SK-N-SH (cell line): Measurements from ENCODE around the gene AGPAT3. TPM values are rescaled to one million over a fixed set of nuclear protein-coding genes. Genes with fewer than 3 reads are reported as not detected.

ENCODE experiments used
- CTCF ChIA-PET: fragments of 300-600, 350-600 bp; formaldehyde crosslinking; extraction: SDS; loops from one replicate; lab custom pipeline; 2021; lab: Yijun Ruan, JAX
- POLR2A ChIA-PET: fragments of 350-600 bp; sonication (Branson Sonifier 250); formaldehyde crosslinking; extraction: SDS; loops from one replicate; lab custom pipeline; 2020; ENCODE audit warnings: antibody characterized with exemption, inconsistent platforms; lab: Yijun Ruan, JAX
- DNase-seq: peaks from one replicate; pipeline ENCODE4 v3.0.0; 2012
- H2AFZ ChIP-seq: fragments of 200-600 bp; sonication (generic); 2 replicates; pipeline ENCODE4 v1.8.1; 2016; ENCODE audit warnings: antibody characterized with exemption, mild to moderate bottlenecking, low read depth
- H3F3A ChIP-seq: fragments of 200-600 bp; sonication (generic); replicated peaks from 2 replicates; pipeline ENCODE3; 2016; ENCODE audit warnings: antibody characterized with exemption, mild to moderate bottlenecking; ENCODE audit not compliant: insufficient read depth
- H3K27ac ChIP-seq, 2 experiments: fragments of 200-500 bp in 1 of 2; fragments of 200-600 bp in 1 of 2; sonication (Bioruptor generic) in 1 of 2; sonication (generic), shearing (Covaris generic) in 1 of 2; 2 replicates each; pipeline versions ENCODE4 v1.5.1 to v1.6.1; 2014 to 2016; ENCODE audit warnings: low read depth in 2 of 2, inconsistent platforms in 1 of 2, low read length in 1 of 2, mild to moderate bottlenecking in 1 of 2, mixed read lengths in 1 of 2
- H3K27me3 ChIP-seq: fragments of 200-600 bp; sonication (generic), shearing (Covaris generic); 2 replicates; pipeline ENCODE4 v1.6.1; 2016; ENCODE audit warnings: mixed run types; ENCODE audit not compliant: insufficient read depth
- H3K36me3 ChIP-seq, 2 experiments: fragments of 200-500 bp in 1 of 2; fragments of 200-600 bp in 1 of 2; sonication (Bioruptor generic) in 1 of 2; sonication (generic) in 1 of 2; replicated peaks in 1 of 2; 2 replicates each; pipeline versions ENCODE3 to v1.5.1; 2014 to 2016; ENCODE audit warnings: low read length in 1 of 2, mild to moderate bottlenecking in 1 of 2; ENCODE audit not compliant: insufficient read depth in 2 of 2, control insufficient read depth in 1 of 2
- H3K4me1 ChIP-seq, 2 experiments: fragments of 200-500 bp in 1 of 2; fragments of 200-600 bp in 1 of 2; sonication (Bioruptor generic) in 1 of 2; sonication (generic), shearing (Covaris generic) in 1 of 2; 2 replicates each; pipeline versions ENCODE4 v1.5.1 to v1.6.1; 2014 to 2016; ENCODE audit warnings: low read depth in 1 of 2, low read length in 1 of 2, mixed run types in 1 of 2; ENCODE audit not compliant: insufficient read depth in 2 of 2, control insufficient read depth in 1 of 2
- H3K4me2 ChIP-seq: fragments of 200-600 bp; sonication (generic), shearing (Covaris generic); 2 replicates; pipeline ENCODE4 v1.6.1; 2017; ENCODE audit warnings: mixed run types
- H3K4me3 ChIP-seq, 2 experiments: fragments of 200-500 bp in 1 of 2; fragments of 200-600 bp in 1 of 2; sonication (Bioruptor generic) in 1 of 2; sonication (generic), shearing (Covaris generic) in 1 of 2; 2 replicates each; pipeline versions ENCODE4 v1.5.1 to v1.8.1; 2014 to 2016; ENCODE audit warnings: low read depth in 2 of 2, inconsistent platforms in 1 of 2, low read length in 1 of 2, mild to moderate bottlenecking in 1 of 2, mixed read lengths in 1 of 2, moderate library complexity in 1 of 2
- H3K79me2 ChIP-seq: fragments of 200-600 bp; sonication (generic); 2 replicates; pipeline ENCODE4 v1.8.1; 2017; ENCODE audit warnings: mild to moderate bottlenecking; ENCODE audit not compliant: insufficient read depth
- H3K9ac ChIP-seq: fragments of 200-600 bp; sonication (generic); 2 replicates; pipeline ENCODE4 v1.6.1; 2017; ENCODE audit warnings: mixed run types
- H3K9me2 ChIP-seq: fragments of 200-600 bp; sonication (generic); 2 replicates; pipeline ENCODE4 v1.6.1; 2017; ENCODE audit warnings: mixed run types
- H3K9me3 ChIP-seq: fragments of 200-600 bp; sonication (generic); 2 replicates; pipeline ENCODE4 v1.6.1; 2017; ENCODE audit warnings: mixed run types, mild to moderate bottlenecking, moderate library complexity
- H4K20me1 ChIP-seq: fragments of 200-600 bp; sonication (generic); 2 replicates; pipeline ENCODE4 v1.6.1; 2017; ENCODE audit warnings: mild to moderate bottlenecking, mixed run types; ENCODE audit not compliant: insufficient read depth
- CHD2 ChIP-seq: fragments of 150-350 bp; IDR thresholded peaks from 2 replicates; pipeline ENCODE4 v1.6.1; 2018; ENCODE audit warnings: low read length; ENCODE audit not compliant: partially characterized antibody
- EP300 ChIP-seq, 2 experiments: IDR thresholded peaks; 2 replicates each; pipeline versions ENCODE4 v1.4.0 to v1.6.1; 2012; ENCODE audit warnings: borderline replicate concordance in 1 of 2, low read depth in 1 of 2, low read length in 1 of 2
- EZH2phosphoT487 ChIP-seq: fragments of 200-600 bp; sonication (generic); IDR thresholded peaks from 2 replicates; pipeline ENCODE4 v1.6.1; 2017; ENCODE audit warnings: low read depth, mixed run types, mild to moderate bottlenecking, antibody characterized with exemption, moderate library complexity, borderline replicate concordance
- FOXJ3 ChIP-seq: sonication (generic); formaldehyde crosslinking; IDR thresholded peaks from 2 replicates; pipeline ENCODE4 v1.5.1; 2020; ENCODE audit warnings: mild to moderate bottlenecking, missing genetic modification reagents
- FOXM1 ChIP-seq: IDR thresholded peaks from 2 replicates; pipeline ENCODE4 v1.4.0; 2012; ENCODE audit warnings: low read depth, mild to moderate bottlenecking
- GABPA ChIP-seq: IDR thresholded peaks from 2 replicates; pipeline ENCODE4 v1.4.0; 2012; ENCODE audit warnings: low read depth, mild to moderate bottlenecking
- GATA2 ChIP-seq: sonication (generic); formaldehyde crosslinking; IDR thresholded peaks from 2 replicates; pipeline ENCODE4 v1.5.0; 2020; ENCODE audit warnings: mild to moderate bottlenecking, missing genetic modification reagents
- IRF3 ChIP-seq: fragments of 150-350 bp; IDR thresholded peaks from 2 replicates; pipeline ENCODE4 v1.6.1; 2016; ENCODE audit warnings: mild to moderate bottlenecking, low read depth, low read length
- MEF2A ChIP-seq: IDR thresholded peaks from 2 replicates; pipeline ENCODE4 v1.4.0; 2012; ENCODE audit warnings: low read depth, borderline replicate concordance
- NRF1 ChIP-seq: IDR thresholded peaks from 2 replicates; pipeline ENCODE4 v1.6.1; 2012; ENCODE audit warnings: low read depth, mild to moderate bottlenecking, low read length
- POLR2AphosphoS5 ChIP-seq: IDR thresholded peaks from 2 replicates; pipeline ENCODE4 v1.6.1; 2012; ENCODE audit warnings: low read depth, low read length
- RAD21 ChIP-seq: IDR thresholded peaks from 2 replicates; pipeline ENCODE4 v1.6.1; 2012; ENCODE audit warnings: mild to moderate bottlenecking, low read length
- RFX5 ChIP-seq: IDR thresholded peaks from 2 replicates; pipeline ENCODE4 v1.6.1; 2012; ENCODE audit warnings: mild to moderate bottlenecking, improper control_type of control experiment, low read length
- RXRA ChIP-seq: IDR thresholded peaks from 2 replicates; pipeline ENCODE4 v1.4.0; 2012; ENCODE audit warnings: low read depth, mild to moderate bottlenecking, borderline replicate concordance
- SIN3A ChIP-seq: IDR thresholded peaks from 2 replicates; pipeline ENCODE4 v1.6.1; 2012; ENCODE audit warnings: low read depth, mild to moderate bottlenecking, low read length, moderate library complexity, borderline replicate concordance
- SMC3 ChIP-seq: IDR thresholded peaks from 2 replicates; pipeline ENCODE4 v1.6.1; 2012; ENCODE audit warnings: low read depth, low read length, improper control_type of control experiment
- TAF1 ChIP-seq: IDR thresholded peaks from 2 replicates; pipeline ENCODE4 v1.6.1; 2012; ENCODE audit warnings: low read depth, mild to moderate bottlenecking, low read length, moderate library complexity, borderline replicate concordance
- TCF12 ChIP-seq: IDR thresholded peaks from 2 replicates; pipeline ENCODE4 v1.4.0; 2012
- USF1 ChIP-seq: IDR thresholded peaks from 2 replicates; pipeline ENCODE4 v1.4.0; 2012; ENCODE audit warnings: low read depth, borderline replicate concordance
- YY1 ChIP-seq: IDR thresholded peaks from 2 replicates; pipeline ENCODE4 v1.4.0; 2012; ENCODE audit warnings: low read depth, mild to moderate bottlenecking
- WGBS: methylation state at CpG from one replicate; pipeline ENCODE4 v1.1.6; 2017; ENCODE audit warnings: low lambda C conversion rate; 5-methylcytosine and 5-hydroxymethylcytosine counted together
- polyA plus RNA-seq, 3 experiments: library from polyadenylated mRNA; depleted of rRNA; stranded (reverse); fragments of >200 nt; gene quantifications; 2 replicates each; pipeline ENCODE4 v1.2.3, GENCODE V29; 2012
- TF ChIP-seq, protein P1 (sequence below): IDR thresholded peaks from 2 replicates; pipeline ENCODE4 v1.4.0; 2012; ENCODE audit warnings: low read depth

Gene AGPAT3
- polyA plus RNA-seq, 1 of the 3 experiments (the other 2 are of a cell fraction), result 35.3 TPM

- Histone ChIP-seq H3K9me2 (no peaks in the 10 kb centered on the region), H3K27me3 (no peaks in the 10 kb centered on the region), H3K79me2 (no peaks in the 10 kb centered on the region), H3K4me2 (no peak overlapping the region), H4K20me1 (no peaks in the 10 kb centered on the region), H3K9me3 (no peaks in the 10 kb centered on the region), H3K4me1 (no peaks in the 10 kb centered on the region), H3K9ac (no peak overlapping the region), H3K36me3 (peaks cover 15 to 41% of the 10 kb centered on the region in 2 experiments), H2AFZ (no peak overlapping the region), H3F3A (peaks cover 6% of the 10 kb centered on the region), H3K4me3 (no peak overlapping the region), H3K27ac (no peak overlapping the region)
- TF ChIP-seq SMC3, result no peak
- no peak for TF ChIP-seq MEF2A
- DNase-seq, result peak; percentile 33
- CTCF ChIA-PET, result interaction anchor here (1.4 kb wide), 1 partner anchor 171 kb away, joined by 3 read pairs; no protein-coding TSS in a partner anchor
- 96% methylated on average over 25 of the region's 32 CpGs for WGBS
- POLR2A ChIA-PET, result interaction anchor here (1.2 kb wide), 1 partner anchor 29 kb away, joined by 4 read pairs; the partner anchor contains the start of gene TRAPPC10
These were observed 117.6 kb downstream of the AGPAT3 start for GRCh38 chr21:43982489-43983078.

- Histone ChIP-seq H4K20me1 (no peaks in the 10 kb centered on the region), H3K9me3 (no peaks in the 10 kb centered on the region), H3K79me2 (no peaks in the 10 kb centered on the region), H3K9ac (no peak overlapping the region), H2AFZ (no peak overlapping the region), H3F3A (peaks cover 6% of the 10 kb centered on the region), H3K4me1 (no peaks in the 10 kb centered on the region), H3K4me3 (no peak overlapping the region), H3K4me2 (no peak overlapping the region), H3K27ac (no peak overlapping the region), H3K9me2 (no peaks in the 10 kb centered on the region), H3K27me3 (no peaks in the 10 kb centered on the region), H3K36me3 (peaks cover 9 to 41% of the 10 kb centered on the region in 2 experiments)
- ChIA-PET POLR2A (interaction anchor here (1.2 kb wide), 1 partner anchor 28 kb away, joined by 4 read pairs; the partner anchor contains the start of gene TRAPPC10), CTCF (interaction anchor here (1.4 kb wide), 1 partner anchor 172 kb away, joined by 3 read pairs; no protein-coding TSS in a partner anchor)
- WGBS, result 95% methylated on average over 17 of the region's 17 CpGs
- peak; percentile 19 for DNase-seq
- no peak for TF ChIP-seq CHD2
- TF ChIP-seq EP300 (IDR thresholded peaks at IDR 0.05; ENCODE audit: borderline replicate concordance in 1 of 2, low read depth in 1 of 2, low read length in 1 of 2), result no peak
- TF ChIP-seq TCF12, result no peak
- no peak for TF ChIP-seq NRF1
- no peak for TF ChIP-seq USF1
- TF ChIP-seq RFX5, result no peak
- TF ChIP-seq MEF2A, result no peak
- TF ChIP-seq FOXM1, result no peak
- TF ChIP-seq RAD21, result no peak
- TF ChIP-seq RXRA, result no peak
- TF ChIP-seq TAF1, result no peak
- no peak for TF ChIP-seq GABPA
- TF ChIP-seq, protein P1, sequence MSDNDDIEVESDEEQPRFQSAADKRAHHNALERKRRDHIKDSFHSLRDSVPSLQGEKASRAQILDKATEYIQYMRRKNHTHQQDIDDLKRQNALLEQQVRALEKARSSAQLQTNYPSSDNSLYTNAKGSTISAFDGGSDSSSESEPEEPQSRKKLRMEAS, result no peak
- TF ChIP-seq POLR2AphosphoS5, result no peak
- TF ChIP-seq SIN3A, result no peak
- no peak for TF ChIP-seq EZH2phosphoT487
- TF ChIP-seq GATA2 (CRISPR knock-in tag), result no peak
- no peak for TF ChIP-seq IRF3
- no peak for TF ChIP-seq YY1
- no peak for TF ChIP-seq FOXJ3 (CRISPR knock-in tag)
These were observed 118.4 kb downstream of the AGPAT3 start for GRCh38 chr21:43983390-43983789.
